Neural progenitor cell (in vitro differentiated cells): ENCODE results near the gene SAPCD2. TPM values are rescaled to one million over a fixed set of nuclear protein-coding genes. Genes with fewer than 3 reads are reported as not detected.

ENCODE experiments used
- DNase-seq: peaks from one replicate; pipeline ENCODE4 v3.0.0-alpha.2; 2016; ENCODE audit warnings: low spot score
- H2AFZ ChIP-seq: fragments of 200-600 bp; sonication (generic); replicated peaks from 2 replicates; pipeline ENCODE4 v1.6.1; 2016; ENCODE audit warnings: antibody characterized with exemption
- H3F3A ChIP-seq: fragments of 200-600 bp; sonication (generic); 2 replicates; pipeline ENCODE4 v1.6.1; 2016; ENCODE audit warnings: antibody characterized with exemption, low read depth
- H3K27ac ChIP-seq: fragments of 200-600 bp; sonication (generic); 2 replicates; pipeline ENCODE4 v1.5.1; 2016; ENCODE audit warnings: mild to moderate bottlenecking
- H3K27me3 ChIP-seq: fragments of 200-600 bp; sonication (generic); 2 replicates; pipeline ENCODE4 v1.6.1; 2016; ENCODE audit warnings: mild to moderate bottlenecking, moderate library complexity
- H3K36me3 ChIP-seq: fragments of 200-600 bp; sonication (generic); 2 replicates; pipeline ENCODE4 v1.5.1; 2016
- H3K4me1 ChIP-seq: fragments of 200-600 bp; sonication (generic); 2 replicates; pipeline ENCODE4 v1.6.1; 2016; ENCODE audit warnings: mixed run types
- H3K4me2 ChIP-seq: fragments of 200-600 bp; sonication (generic); 2 replicates; pipeline ENCODE4 v1.6.1; 2016
- H3K4me3 ChIP-seq: fragments of 200-600 bp; sonication (generic); 2 replicates; pipeline ENCODE4 v1.5.1; 2016
- H3K79me2 ChIP-seq: fragments of 200-600 bp; sonication (generic); 2 replicates; pipeline ENCODE4 v1.6.1; 2016; ENCODE audit warnings: low read depth
- H3K9ac ChIP-seq: fragments of 200-600 bp; sonication (generic); 2 replicates; pipeline ENCODE4 v1.6.1; 2016
- H3K9me3 ChIP-seq: fragments of 200-600 bp; sonication (generic); 2 replicates; pipeline ENCODE4 v1.5.1; 2016; ENCODE audit warnings: low read depth
- H4K20me1 ChIP-seq: fragments of 200-600 bp; sonication (generic); 2 replicates; pipeline ENCODE4 v1.6.1; 2016; ENCODE audit warnings: low read depth
- H3K27ac Mint-ChIP-seq: 3 replicates; pipeline ENCODE4 v1.8.0; 2021; ENCODE audit warnings: mixed read lengths
- H3K27me3 Mint-ChIP-seq: 2 replicates; pipeline ENCODE4 v1.8.0; 2022; ENCODE audit warnings: low read depth, mild to moderate bottlenecking, inconsistent platforms, moderate library complexity, mixed read lengths; ENCODE audit not compliant: insufficient read depth
- H3K36me3 Mint-ChIP-seq: 3 replicates; pipeline ENCODE4 v1.8.0; 2021; ENCODE audit warnings: mixed read lengths
- H3K4me1 Mint-ChIP-seq: 3 replicates; pipeline ENCODE4 v1.8.0; 2021; ENCODE audit warnings: mixed read lengths
- H3K4me3 Mint-ChIP-seq: 3 replicates; pipeline ENCODE4 v1.8.0; 2021; ENCODE audit warnings: mild to moderate bottlenecking, moderate library complexity, mixed read lengths
- H3K9me3 Mint-ChIP-seq: 3 replicates; pipeline ENCODE4 v1.8.0; 2020; ENCODE audit warnings: mixed read lengths
- CTCF ChIP-seq: fragments of 200-600 bp; sonication (generic); IDR thresholded peaks from 2 replicates; pipeline ENCODE4 v1.5.1; 2017; ENCODE audit warnings: antibody characterized with exemption, mild to moderate bottlenecking
- EZH2 ChIP-seq: fragments of 200-600 bp; sonication (generic); IDR thresholded peaks from 2 replicates; pipeline ENCODE4 v1.6.1; 2017; ENCODE audit warnings: antibody characterized with exemption, mild to moderate bottlenecking, moderate library complexity
- EZH2phosphoT487 ChIP-seq: fragments of 200-600 bp; sonication (generic); IDR thresholded peaks from 2 replicates; pipeline ENCODE4 v1.6.1; 2017; ENCODE audit warnings: antibody characterized with exemption
- total RNA-seq: library from RNA; depleted of rRNA; stranded (reverse); fragments of >200 nt; gene quantifications from 2 replicates; pipeline ENCODE4 v1.2.3, GENCODE V29; 2015; ENCODE audit warnings: low replicate concordance

SAPCD2 gene
- total RNA-seq, 1 donor from 2014 or later, result 5.7 TPM

GRCh38 chr9:137052293-137052692 lies 18.1 kb downstream of the SAPCD2 start:
- Histone ChIP-seq H3K4me3 (no peak overlapping the region), H3K79me2 (no peaks in the 10 kb centered on the region), H3K9me3 (no peaks in the 10 kb centered on the region), H3F3A (peaks cover 27% of the 10 kb centered on the region), H3K4me2 (no peak overlapping the region), H3K9ac (no peak overlapping the region), H3K27me3 (peaks cover 100% of the 10 kb centered on the region), H3K27ac (no peak overlapping the region), H4K20me1 (peaks cover 51% of the 10 kb centered on the region), H3K4me1 (peaks cover 17% of the 10 kb centered on the region), H2AFZ (no peak overlapping the region), H3K36me3 (no peaks in the 10 kb centered on the region)
- no peaks in the 10 kb centered on the region for H3K9me3 Mint-ChIP-seq
- no peak overlapping the region for H3K4me3 Mint-ChIP-seq
- no peak for DNase-seq
- TF ChIP-seq CTCF (no peak), EZH2 (no peak), EZH2phosphoT487 (no peak)
- H3K36me3 Mint-ChIP-seq, result no peaks in the 10 kb centered on the region
- H3K27ac Mint-ChIP-seq, result no peak overlapping the region
- peaks cover 42% of the 10 kb centered on the region for H3K27me3 Mint-ChIP-seq
- H3K4me1 Mint-ChIP-seq, result peaks cover 3% of the 10 kb centered on the region

- Mint-ChIP-seq H3K4me3 (no peak overlapping the region), H3K36me3 (no peaks in the 10 kb centered on the region), H3K9me3 (no peaks in the 10 kb centered on the region), H3K27me3 (peaks cover 43% of the 10 kb centered on the region), H3K27ac (no peak overlapping the region), H3K4me1 (peaks cover 3% of the 10 kb centered on the region)
- no peaks in the 10 kb centered on the region for H3K36me3 ChIP-seq
- H3F3A ChIP-seq, result peaks cover 27% of the 10 kb centered on the region
- H3K4me1 ChIP-seq, result peaks cover 17% of the 10 kb centered on the region
- H3K9ac ChIP-seq, result no peak overlapping the region
- TF ChIP-seq EZH2phosphoT487 (no peak), EZH2 (no peak), CTCF (no peak)
- H3K4me2 ChIP-seq, result no peak overlapping the region
- H4K20me1 ChIP-seq, result peaks cover 58% of the 10 kb centered on the region
- peaks cover 97% of the 10 kb centered on the region for H3K27me3 ChIP-seq
- H3K4me3 ChIP-seq, result no peak overlapping the region
- no peaks in the 10 kb centered on the region for H3K79me2 ChIP-seq
- no peak for DNase-seq
- H2AFZ ChIP-seq, result no peak overlapping the region
- H3K9me3 ChIP-seq, result no peaks in the 10 kb centered on the region
- H3K27ac ChIP-seq, result no peak overlapping the region
Measured at GRCh38 chr9:137051145-137051724, 19.1 kb downstream of the SAPCD2 start.

- H3K4me1 ChIP-seq, result peaks cover 12% of the 10 kb centered on the region
- Mint-ChIP-seq H3K9me3 (no peaks in the 10 kb centered on the region), H3K27me3 (peaks cover 41% of the 10 kb centered on the region), H3K36me3 (no peaks in the 10 kb centered on the region), H3K4me3 (no peak overlapping the region), H3K27ac (no peak overlapping the region), H3K4me1 (peaks cover 1% of the 10 kb centered on the region)
- H3K4me3 ChIP-seq, result no peak overlapping the region
- H4K20me1 ChIP-seq, result peaks cover 58% of the 10 kb centered on the region
- H3K27me3 ChIP-seq, result peaks cover 94% of the 10 kb centered on the region
- H3K9me3 ChIP-seq, result no peaks in the 10 kb centered on the region
- H3K36me3 ChIP-seq, result no peaks in the 10 kb centered on the region
- H3K4me2 ChIP-seq, result no peak overlapping the region
- TF ChIP-seq EZH2phosphoT487 (no peak), EZH2 (no peak), CTCF (no peak)
- H3K79me2 ChIP-seq, result no peaks in the 10 kb centered on the region
- DNase-seq, result no peak
- H3K9ac ChIP-seq, result no peak overlapping the region
- no peak overlapping the region for H2AFZ ChIP-seq
- H3K27ac ChIP-seq, result no peak overlapping the region
- peaks cover 21% of the 10 kb centered on the region for H3F3A ChIP-seq
Measured at GRCh38 chr9:137050570-137050969, 19.8 kb downstream of the SAPCD2 start.
